Heart left ventricle (tissue), 13 donors: ENCODE results near the gene COL17A1.

Experiments used
- POLR2A ChIP-seq, 2 donors: fragments of 450-650 bp; IDR thresholded peaks; one replicate each; pipeline ENCODE4 v1.6.1; 2017; ENCODE audit warnings: antibody characterized with exemption in 2 of 2, mild to moderate bottlenecking in 2 of 2, moderate library complexity in 2 of 2
- TF ChIP-seq, protein P1 (sequence below), 12 donors: fragments of 200-600 bp; sonication (generic) in 4 of 12; IDR thresholded peaks; one replicate each; pipeline versions ENCODE4 v1.5.0 to v1.8.0; 2018 to 2022; ENCODE audit warnings: antibody characterized with exemption in 12 of 12, mild to moderate bottlenecking in 5 of 12
- donor health status: ischemic (EF 13 %, LVEDD 7.1; RV severe dilation, severe dysfunction).
- donor health status: DM: no; HTN: yes; CAD: no.
- donor health status: DM: no; HTN: no; CAD: no.
- donor health status: ischemic (EF 25% LVEDD 6.9; RV normal size, moderate dysfunction).
- donor health status: ischemic (EF 25% LVEDD 5.7; RV mildly dilated, moderate dysfunction).
- donor health status: ischemic (EF 35%, LVEDD 5.7; RV mildly dilated, moderate dysfunction).
- donor health status: nonischemic (EF 11% LVEDD 7.7; RV severe dilation, severe dysfunction).
- donor health status: DM: yes; HTN: yes; CAD: no.
- donor health status: PGD.
- donor health status: ischemic (EF 29% LVEDD 5.4; RV normal size, mild dysfunction).
- donor health status: nonischemic (EF 23%, LVEDD 6.1; RV moderate dilation, normal function).

DNA sequence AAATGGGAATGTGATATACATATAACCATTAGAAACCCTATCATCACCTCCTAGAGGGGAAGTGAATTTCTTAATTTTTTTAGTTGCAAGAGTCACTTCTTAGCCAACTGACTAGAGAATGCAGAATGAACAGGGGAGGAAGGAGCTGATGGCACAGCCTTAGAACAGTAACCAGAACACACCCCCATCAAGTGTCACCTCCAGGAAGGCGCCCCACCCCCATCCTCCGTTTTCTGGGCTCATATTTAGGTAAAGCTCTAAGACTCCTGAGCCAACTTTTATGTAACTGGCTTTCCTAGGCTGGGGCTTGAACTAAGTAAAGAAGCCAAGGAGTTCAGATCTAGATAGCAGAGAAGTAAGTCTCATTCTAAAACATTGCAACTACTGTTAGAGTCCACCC lies 54.0 kb downstream of the COL17A1 start:
- TF ChIP-seq, protein P1, sequence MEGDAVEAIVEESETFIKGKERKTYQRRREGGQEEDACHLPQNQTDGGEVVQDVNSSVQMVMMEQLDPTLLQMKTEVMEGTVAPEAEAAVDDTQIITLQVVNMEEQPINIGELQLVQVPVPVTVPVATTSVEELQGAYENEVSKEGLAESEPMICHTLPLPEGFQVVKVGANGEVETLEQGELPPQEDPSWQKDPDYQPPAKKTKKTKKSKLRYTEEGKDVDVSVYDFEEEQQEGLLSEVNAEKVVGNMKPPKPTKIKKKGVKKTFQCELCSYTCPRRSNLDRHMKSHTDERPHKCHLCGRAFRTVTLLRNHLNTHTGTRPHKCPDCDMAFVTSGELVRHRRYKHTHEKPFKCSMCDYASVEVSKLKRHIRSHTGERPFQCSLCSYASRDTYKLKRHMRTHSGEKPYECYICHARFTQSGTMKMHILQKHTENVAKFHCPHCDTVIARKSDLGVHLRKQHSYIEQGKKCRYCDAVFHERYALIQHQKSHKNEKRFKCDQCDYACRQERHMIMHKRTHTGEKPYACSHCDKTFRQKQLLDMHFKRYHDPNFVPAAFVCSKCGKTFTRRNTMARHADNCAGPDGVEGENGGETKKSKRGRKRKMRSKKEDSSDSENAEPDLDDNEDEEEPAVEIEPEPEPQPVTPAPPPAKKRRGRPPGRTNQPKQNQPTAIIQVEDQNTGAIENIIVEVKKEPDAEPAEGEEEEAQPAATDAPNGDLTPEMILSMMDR (IDR thresholded peaks at IDR 0.05) = no peak
- no peak for TF ChIP-seq POLR2A (IDR thresholded peaks at IDR 0.05)
